B cell (primary cell): ENCODE measurements around the gene CFAP74. TPM values are rescaled to one million over a fixed set of nuclear protein-coding genes. Genes with fewer than 3 reads are reported as not detected.

Experiments used
- ATAC-seq: fragments of 200-7000 bp; cut with Tn5 transposase; one replicate; pipeline ENCODE4 v1.10.0; 2021; ENCODE audit warnings: low read depth, mild to moderate bottlenecking, moderate number of reproducible peaks, moderate library complexity
- CTCF ChIA-PET: fragments of 350-600 bp; sonication (Branson Sonifier 250); formaldehyde crosslinking; loops from one replicate; lab custom pipeline; 2021; ENCODE audit warnings: antibody characterized with exemption, inconsistent platforms; lab: Charles Lee
- POLR2A ChIA-PET: fragments of 350-600 bp; sonication (Branson Sonifier 250); formaldehyde crosslinking; loops from one replicate; lab custom pipeline; 2021; ENCODE audit warnings: antibody characterized with exemption; lab: Charles Lee
- DNase-seq: peaks from one replicate; pipeline ENCODE4 v3.0.0; 2013
- H2AFZ ChIP-seq: 2 replicates; pipeline ENCODE4 v1.6.1; 2012; ENCODE audit warnings: mild to moderate bottlenecking, low read depth, low read length; ENCODE audit not compliant: insufficient read depth, poor library complexity, severe bottlenecking
- H3K27ac ChIP-seq, 2 donors: 1 replicate in 1 of 2; 2 replicates in 1 of 2; pipeline ENCODE4 v1.5.1; 2012 to 2013; ENCODE audit warnings: low read length in 2 of 2, mild to moderate bottlenecking in 2 of 2, moderate library complexity in 1 of 2
- H3K27me3 ChIP-seq, 4 experiments: fragments of 200-600 bp in 1 of 4; sonication (generic) in 1 of 4; replicated peaks in 1 of 4; 1 replicate in 2 of 4; 2 replicates in 2 of 4; pipeline versions ENCODE4 v1.6.1 to v1.7.0; 2013 to 2016; ENCODE audit warnings: low read length in 3 of 4, mild to moderate bottlenecking in 2 of 4, mixed read lengths in 1 of 4, moderate library complexity in 1 of 4; ENCODE audit not compliant: insufficient read depth in 4 of 4, control insufficient read depth in 3 of 4; ENCODE audit errors: control extremely low read depth in 1 of 4
- H3K36me3 ChIP-seq, 2 experiments: replicated peaks in 1 of 2; 1 replicate in 1 of 2; 2 replicates in 1 of 2; pipeline versions ENCODE4 v1.6.1 to v1.7.1; 2013; ENCODE audit warnings: low read length in 1 of 2; ENCODE audit not compliant: insufficient read depth in 2 of 2, control insufficient read depth in 1 of 2; ENCODE audit errors: control extremely low read depth in 1 of 2, extremely low read depth in 1 of 2
- H3K4me1 ChIP-seq, 2 donors: fragments of 200-600 bp in 1 of 2; sonication (generic) in 1 of 2; 1 replicate in 1 of 2; 2 replicates in 1 of 2; pipeline versions ENCODE4 v1.5.1 to v1.6.1; 2013 to 2017; ENCODE audit warnings: low read length in 2 of 2; ENCODE audit not compliant: control insufficient read depth in 2 of 2, insufficient read depth in 2 of 2
- H3K4me2 ChIP-seq: replicated peaks from 2 replicates; pipeline ENCODE3; 2012; ENCODE audit warnings: mild to moderate bottlenecking, low read depth, low read length; ENCODE audit not compliant: poor library complexity, severe bottlenecking
- H3K4me3 ChIP-seq, 5 experiments: fragments of 200-600 bp in 1 of 5; sonication (generic) in 1 of 5; 1 replicate in 3 of 5; 2 replicates in 2 of 5; pipeline versions ENCODE4 v1.5.1 to v1.7.0; 2011 to 2016; ENCODE audit warnings: low read length in 4 of 5, mild to moderate bottlenecking in 4 of 5, low read depth in 2 of 5, control low read depth in 1 of 5, moderate library complexity in 1 of 5; ENCODE audit not compliant: insufficient read depth in 1 of 5; ENCODE audit errors: control extremely low read depth in 1 of 5, extremely low read depth in 1 of 5
- H3K79me2 ChIP-seq: fragments of 200-600 bp; sonication (generic); one replicate; pipeline ENCODE4 v1.6.0; 2016; ENCODE audit warnings: low read length; ENCODE audit not compliant: control insufficient read depth, insufficient read depth
- H3K9ac ChIP-seq: fragments of 200-600 bp; sonication (generic); 2 replicates; pipeline ENCODE4 v1.6.1; 2017; ENCODE audit warnings: mild to moderate bottlenecking, low read length, moderate library complexity
- H3K9me3 ChIP-seq, 3 donors: one replicate each; pipeline versions ENCODE4 v1.6.1 to v1.7.1; 2013; ENCODE audit warnings: low read length in 2 of 3; ENCODE audit not compliant: control insufficient read depth in 2 of 3, insufficient read depth in 1 of 3; ENCODE audit errors: control extremely low read depth in 1 of 3
- H4K20me1 ChIP-seq: 2 replicates; pipeline ENCODE4 v1.6.0; 2012; ENCODE audit warnings: mild to moderate bottlenecking, low read length; ENCODE audit not compliant: insufficient read depth, control insufficient read depth, poor library complexity, severe bottlenecking
- H3K27ac Mint-ChIP-seq: one replicate; pipeline ENCODE4 v1.8.0; 2021; ENCODE audit warnings: mixed read lengths
- H3K27me3 Mint-ChIP-seq: one replicate; pipeline ENCODE4 v1.8.0; 2021; ENCODE audit warnings: mixed read lengths
- H3K4me1 Mint-ChIP-seq: one replicate; pipeline ENCODE4 v1.8.0; 2021; ENCODE audit warnings: mixed read lengths
- H3K4me3 Mint-ChIP-seq: one replicate; pipeline ENCODE4 v1.8.0; 2021; ENCODE audit warnings: mixed read lengths
- H3K9me3 Mint-ChIP-seq: one replicate; pipeline ENCODE4 v1.8.0; 2022; ENCODE audit warnings: mixed read lengths; ENCODE audit not compliant: insufficient read depth
- CTCF ChIP-seq: fragments of 200-600 bp; IDR thresholded peaks from one replicate; pipeline ENCODE4 v1.8.0; 2022; ENCODE audit warnings: antibody characterized with exemption, mild to moderate bottlenecking
- EZH2 ChIP-seq: IDR thresholded peaks from 2 replicates; pipeline ENCODE4 v1.6.1; 2012; ENCODE audit warnings: borderline replicate concordance, low read depth, mild to moderate bottlenecking, moderate library complexity, low read length; ENCODE audit not compliant: insufficient read depth, poor library complexity, severe bottlenecking
- WGBS: methylation state at CpG from one replicate; pipeline ENCODE4 v1.1.5; 2013; ENCODE audit warnings: missing lambda C conversion rate; ENCODE audit not compliant: insufficient coverage; 5-methylcytosine and 5-hydroxymethylcytosine counted together
- intact Hi-C: fragments of 100-400 bp; cut with micrococcal nuclease; formaldehyde crosslinking; loops from one replicate; pipeline ENCODE4 v1.10.0; 2022
- polyA plus RNA-seq: library from polyadenylated mRNA; depleted of rRNA; stranded (reverse); fragments of >200 nt; gene quantifications from 2 replicates; pipeline ENCODE4 v1.2.3, GENCODE V29; 2012
- total RNA-seq, 2 donors: library from RNA; stranded (reverse); fragments of 120-200 nt in 1 of 2; gene quantifications; 1 replicate in 1 of 2; 2 replicates in 1 of 2; pipeline versions ENCODE4 v1.2.3 to v1.2.4, GENCODE V29; 2013 to 2022

CFAP74 gene
- total and polyA plus RNA-seq, 2 donors (not counting 1 experiment from before 2014, with no cell fraction given): not detected

GRCh38 chr1:1942753-1943656 lies 60.6 kb downstream of the CFAP74 start:
- Histone ChIP-seq H4K20me1 (no peaks in the 10 kb centered on the region), H3K4me1 (peaks cover 2 to 8% of the 10 kb centered on the region in 2 donors), H3K27me3 (peaks cover 0 to 7% (median 0%) of the 10 kb centered on the region in 4 experiments), H3K9me3 (no peaks in the 10 kb centered on the region), H3K9ac (no peak overlapping the region), H2AFZ (peak overlapping the region; percentile 57), H3K36me3 (no peaks in the 10 kb centered on the region), H3K79me2 (no peaks in the 10 kb centered on the region), H3K27ac (no peak overlapping the region), H3K4me2 (peak overlapping the region; percentile 47), H3K4me3 (no peak overlapping the region)
- WGBS: 88% methylated on average over 45 of the region's 45 CpGs
- Mint-ChIP-seq H3K27ac (no peak overlapping the region), H3K4me3 (peak overlapping the region; percentile 45), H3K4me1 (peaks cover 8% of the 10 kb centered on the region), H3K27me3 (peaks cover 3% of the 10 kb centered on the region), H3K9me3 (no peaks in the 10 kb centered on the region)
- no peak for DNase-seq
- ChIA-PET CTCF (interaction anchor here (2.5 kb wide), 1 partner anchor 101 kb away, joined by 30 read pairs; no protein-coding TSS in a partner anchor), POLR2A (no interaction called here)
- intact Hi-C loops: no loop called here
- TF ChIP-seq EZH2 (no peak), CTCF (no peak)
- ATAC-seq: no peak
